A549 (cell line): Measurements from ENCODE around the gene PLPP3. TPM values are rescaled to one million over a fixed set of nuclear protein-coding genes. Genes with fewer than 3 reads are reported as not detected.

Source experiments
- ATAC-seq, 2 experiments: fragments of 200-7000 bp in 1 of 2; fragments of >200 bp in 1 of 2; cut with Nextera tagmentation in 1 of 2; cut with Tn5 transposase in 1 of 2; 3 replicates each; pipeline versions ENCODE4 v1.8.0 to v1.9.1; 2018 to 2020; ENCODE audit warnings: mild to moderate bottlenecking in 1 of 2, moderate library complexity in 1 of 2
- CTCF ChIA-PET: fragments of 300-600 bp; sonication (Branson Sonifier 250); formaldehyde crosslinking; extraction: SDS; loops from one replicate; lab custom pipeline; 2021; ENCODE audit warnings: antibody characterized with exemption, inconsistent platforms; lab: Yijun Ruan, JAX
- POLR2A ChIA-PET: fragments of 350-600 bp; formaldehyde crosslinking; extraction: SDS; loops from one replicate; lab custom pipeline; 2021; ENCODE audit warnings: antibody characterized with exemption, inconsistent platforms; lab: Yijun Ruan, JAX
- DNase-seq, 2 experiments: peaks; one replicate each; pipeline versions ENCODE4 v3.0.0 to v3.0.0-alpha.2; 2011 to 2016; ENCODE audit warnings: low read depth in 1 of 2, low spot score in 1 of 2
- FAIRE-seq: peaks from 2 replicates; lab custom pipeline; 2011; peaks lifted over from hg19 to GRCh38; lab: Jason Lieb, UNC
- H3K27ac ChIP-seq, 2 experiments: fragments of >200 bp; sonication (Bioruptor Twin); formaldehyde crosslinking; 3 replicates each; pipeline ENCODE4 v1.5.1; 2016 to 2017
- H3K4me1 ChIP-seq: fragments of >200 bp; sonication (Bioruptor Twin); formaldehyde crosslinking; 3 replicates; pipeline ENCODE4 v1.6.1; 2016
- H3K4me2 ChIP-seq: fragments of >200 bp; sonication (Bioruptor Twin); formaldehyde crosslinking; 3 replicates; pipeline ENCODE4 v1.6.1; 2016
- H3K4me3 ChIP-seq: fragments of >200 bp; sonication (Bioruptor Twin); formaldehyde crosslinking; 3 replicates; pipeline ENCODE4 v1.5.1; 2016
- H3K9me3 ChIP-seq: fragments of >200 bp; sonication (Bioruptor Twin); formaldehyde crosslinking; 3 replicates; pipeline ENCODE4 v1.6.1; 2016
- CBX2 ChIP-seq: fragments of 200-600 bp; sonication (generic); IDR thresholded peaks from 2 replicates; pipeline ENCODE4 v1.6.1; 2016; ENCODE audit warnings: low read depth, mild to moderate bottlenecking, borderline replicate concordance
- CHD2 ChIP-seq: fragments of 150-350 bp; IDR thresholded peaks from 2 replicates; pipeline ENCODE4 v1.6.1; 2014; ENCODE audit warnings: low read length; ENCODE audit not compliant: partially characterized antibody
- CHD4 ChIP-seq: fragments of 200-600 bp; sonication (generic); IDR thresholded peaks from 2 replicates; pipeline ENCODE4 v1.6.1; 2016; ENCODE audit warnings: antibody characterized with exemption, mild to moderate bottlenecking, borderline replicate concordance
- EHF ChIP-seq: fragments of 250-450 bp; sonication (Bioruptor Pico); IDR thresholded peaks from 2 replicates; pipeline ENCODE4 v1.5.0; 2020; ENCODE audit warnings: mild to moderate bottlenecking
- EP300 ChIP-seq, 2 experiments: fragments of >200 bp; sonication (Bioruptor Twin); formaldehyde crosslinking; IDR thresholded peaks; 2 replicates in 1 of 2; 3 replicates in 1 of 2; pipeline ENCODE4 v1.6.1; 2016 to 2017
- ESRRA ChIP-seq: fragments of 150-350 bp; IDR thresholded peaks from 2 replicates; pipeline ENCODE4 v1.6.1; 2014; ENCODE audit warnings: mild to moderate bottlenecking, low read length, borderline replicate concordance
- FOSB ChIP-seq: fragments of 250-450 bp; sonication (Bioruptor Pico); IDR thresholded peaks from 2 replicates; pipeline ENCODE4 v1.5.0; 2020; ENCODE audit warnings: mild to moderate bottlenecking, moderate library complexity
- HEYL ChIP-seq: fragments of 250-450 bp; sonication (Bioruptor Pico); IDR thresholded peaks from 2 replicates; pipeline ENCODE4 v1.8.0; 2021; ENCODE audit warnings: mild to moderate bottlenecking, moderate library complexity
- HOXA7 ChIP-seq: fragments of 250-450 bp; sonication (Bioruptor Pico); IDR thresholded peaks from 2 replicates; pipeline ENCODE4 v1.5.0; 2020; ENCODE audit warnings: mild to moderate bottlenecking, moderate library complexity
- JUN ChIP-seq, 2 experiments: fragments of >200 bp; sonication (Bioruptor Twin); formaldehyde crosslinking; IDR thresholded peaks; 2 replicates in 1 of 2; 3 replicates in 1 of 2; pipeline ENCODE4 v1.6.1; 2016 to 2017
- JUNB ChIP-seq: fragments of >200 bp; sonication (Bioruptor Twin); formaldehyde crosslinking; IDR thresholded peaks from 2 replicates; pipeline ENCODE4 v1.6.1; 2016
- KDM1A ChIP-seq: fragments of 200-600 bp; sonication (generic); IDR thresholded peaks from 2 replicates; pipeline ENCODE4 v1.6.1; 2016; ENCODE audit warnings: low read depth, mild to moderate bottlenecking
- KDM5A ChIP-seq: fragments of 200-600 bp; sonication (generic); IDR thresholded peaks from 2 replicates; pipeline ENCODE4 v1.6.1; 2016; ENCODE audit warnings: antibody characterized with exemption, mild to moderate bottlenecking
- MAX ChIP-seq: IDR thresholded peaks from 2 replicates; pipeline ENCODE4 v1.6.1; 2012
- MAZ ChIP-seq: fragments of 150-350 bp; IDR thresholded peaks from 2 replicates; pipeline ENCODE4 v1.6.1; 2014; ENCODE audit warnings: antibody characterized with exemption, low read depth, low read length, borderline replicate concordance
- PHF8 ChIP-seq: fragments of 200-600 bp; sonication (generic); IDR thresholded peaks from 2 replicates; pipeline ENCODE4 v1.6.1; 2016; ENCODE audit warnings: low read depth, mild to moderate bottlenecking, antibody characterized with exemption, moderate library complexity, borderline replicate concordance
- POLR2A ChIP-seq: IDR thresholded peaks from 2 replicates; pipeline ENCODE4 v1.6.1; 2012; ENCODE audit warnings: mild to moderate bottlenecking, low read length
- RAD21 ChIP-seq, 2 experiments: fragments of >200 bp in 1 of 2; sonication (Bioruptor Twin) in 1 of 2; formaldehyde crosslinking in 1 of 2; IDR thresholded peaks in 1 of 2; conservative IDR thresholded peaks in 1 of 2; 2 replicates in 1 of 2; 3 replicates in 1 of 2; pipeline ENCODE4 v1.6.1; 2012 to 2018; ENCODE audit warnings: inconsistent platforms in 1 of 2
- REST ChIP-seq: fragments of 200-600 bp; sonication (generic); IDR thresholded peaks from 2 replicates; pipeline ENCODE4 v1.6.1; 2016; ENCODE audit warnings: antibody characterized with exemption, mild to moderate bottlenecking, moderate library complexity
- RFX5 ChIP-seq: fragments of 450-650 bp; IDR thresholded peaks from 2 replicates; pipeline ENCODE4 v1.7.1; 2014; ENCODE audit warnings: antibody characterized with exemption, mild to moderate bottlenecking, moderate library complexity
- SREBF2 ChIP-seq: fragments of 450-650 bp; IDR thresholded peaks from 2 replicates; pipeline ENCODE4 v1.6.1; 2014; ENCODE audit warnings: mild to moderate bottlenecking, moderate library complexity
- ZNF302 ChIP-seq: fragments of 250-450 bp; sonication (Bioruptor Pico); IDR thresholded peaks from 2 replicates; pipeline ENCODE4 v1.9.0; 2021; ENCODE audit warnings: inconsistent platforms, mild to moderate bottlenecking, moderate library complexity
- WGBS: methylation state at CpG from one replicate; pipeline ENCODE4 v1.1.6; 2017; ENCODE audit errors: missing lambda C conversion rate; 5-methylcytosine and 5-hydroxymethylcytosine counted together
- polyA plus RNA-seq, 4 experiments: library from polyadenylated mRNA; depleted of rRNA in 3 of 4; stranded (reverse); fragments of >200 nt; fragmentation: RNase III in 1 of 4; extraction: RNeasy Plus Mini Kit Qiagen cat#74134 plus additional on column Dnase treatment in 1 of 4; gene quantifications; 2 replicates in 3 of 4; 3 replicates in 1 of 4; pipeline ENCODE4 v1.2.3, GENCODE V29; 2011 to 2017
- TF ChIP-seq, protein P1 (sequence below): fragments of 250-450 bp; sonication (Bioruptor Pico); IDR thresholded peaks from 2 replicates; pipeline ENCODE4 v1.5.0; 2020; ENCODE audit warnings: low read depth, mild to moderate bottlenecking, moderate library complexity
- TF ChIP-seq, protein P2 (sequence below): fragments of 450-650 bp; IDR thresholded peaks from 2 replicates; pipeline ENCODE4 v1.6.1; 2014; ENCODE audit warnings: antibody characterized with exemption

PLPP3 gene
- polyA plus RNA-seq, 2 of the 4 experiments (the other 2 are of a cell fraction) = 23.6 to 25.6 TPM

GRCh38 chr1:56495538-56495937, 83.8 kb downstream of the PLPP3 start:
- FAIRE-seq = no peak
- H3K27ac ChIP-seq = no peak overlapping the region
- H3K4me1 ChIP-seq = 0 out of 3 replicates have a peak, but pooled peaks cover 10% of the 10 kb centered on the region
- WGBS = 84% methylated on average over 10 of the region's 10 CpGs
- POLR2A ChIA-PET = no interaction called here
- no peak overlapping the region for H3K4me2 ChIP-seq
- CTCF ChIA-PET = no interaction called here
- H3K4me3 ChIP-seq = no peak overlapping the region
- ATAC-seq = no peak
- TF ChIP-seq JUN (IDR thresholded peaks at IDR 0.05) (no peak), POLR2A (no peak), HEYL (no peak), EP300 (IDR thresholded peaks at IDR 0.05) (no peak), RAD21 (conservative IDR thresholded peaks at IDR 0.05 in 1 of 2, IDR thresholded peaks at IDR 0.05 in 1 of 2) (no peak), EHF (CRISPR knock-in tag) (no peak)
- TF ChIP-seq, protein P1, sequence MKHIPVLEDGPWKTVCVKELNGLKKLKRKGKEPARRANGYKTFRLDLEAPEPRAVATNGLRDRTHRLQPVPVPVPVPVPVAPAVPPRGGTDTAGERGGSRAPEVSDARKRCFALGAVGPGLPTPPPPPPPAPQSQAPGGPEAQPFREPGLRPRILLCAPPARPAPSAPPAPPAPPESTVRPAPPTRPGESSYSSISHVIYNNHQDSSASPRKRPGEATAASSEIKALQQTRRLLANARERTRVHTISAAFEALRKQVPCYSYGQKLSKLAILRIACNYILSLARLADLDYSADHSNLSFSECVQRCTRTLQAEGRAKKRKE (CRISPR knock-in tag) = no peak
- TF ChIP-seq, all 56 proteins: peak for 0
- H3K9me3 ChIP-seq = no peaks in the 10 kb centered on the region
- no peak for DNase-seq

DNA sequence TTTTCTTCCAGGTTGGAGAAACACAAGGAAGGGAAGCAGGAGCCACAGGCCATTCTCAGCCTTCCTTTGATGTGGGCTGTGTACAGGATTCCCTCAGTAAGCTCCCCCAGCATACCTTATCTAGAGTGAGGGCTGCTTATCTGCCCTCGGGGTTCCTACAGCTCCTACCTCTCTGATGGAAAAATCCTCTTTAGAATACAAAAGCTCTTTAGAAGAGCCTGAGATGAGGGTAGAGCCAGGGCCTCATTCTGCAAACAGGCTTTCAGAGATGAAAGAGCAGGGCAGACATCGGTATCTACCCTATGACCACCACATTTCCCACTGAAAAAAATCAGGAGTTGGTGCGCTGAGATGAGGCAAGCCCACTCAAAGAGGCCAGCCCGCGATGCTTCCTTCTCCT, 85.1 kb downstream of the PLPP3 start:
- ChIA-PET CTCF (interaction anchor here (1.3 kb wide), 1 partner anchor 1210 kb away, joined by 3 read pairs; no protein-coding TSS in a partner anchor), POLR2A (no interaction called here)
- ATAC-seq (no peak), DNase-seq (no peak), FAIRE-seq (no peak)
- 0 out of 3 replicates have a peak, but pooled peaks cover 10% of the 10 kb centered on the region for H3K4me1 ChIP-seq
- H3K4me2 ChIP-seq = no peak overlapping the region
- WGBS = 93% methylated on average over 5 of the region's 5 CpGs
- no peaks in the 10 kb centered on the region for H3K9me3 ChIP-seq
- H3K4me3 ChIP-seq = no peak overlapping the region
- TF ChIP-seq KDM5A (no peak), KDM1A (no peak), ESRRA (no peak), SREBF2 (no peak), CBX2 (no peak), REST (no peak), JUNB (no peak), RFX5 (no peak)
- TF ChIP-seq, protein P2, sequence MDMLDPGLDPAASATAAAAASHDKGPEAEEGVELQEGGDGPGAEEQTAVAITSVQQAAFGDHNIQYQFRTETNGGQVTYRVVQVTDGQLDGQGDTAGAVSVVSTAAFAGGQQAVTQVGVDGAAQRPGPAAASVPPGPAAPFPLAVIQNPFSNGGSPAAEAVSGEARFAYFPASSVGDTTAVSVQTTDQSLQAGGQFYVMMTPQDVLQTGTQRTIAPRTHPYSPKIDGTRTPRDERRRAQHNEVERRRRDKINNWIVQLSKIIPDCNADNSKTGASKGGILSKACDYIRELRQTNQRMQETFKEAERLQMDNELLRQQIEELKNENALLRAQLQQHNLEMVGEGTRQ = no peak
- no peak overlapping the region for H3K27ac ChIP-seq

DNA sequence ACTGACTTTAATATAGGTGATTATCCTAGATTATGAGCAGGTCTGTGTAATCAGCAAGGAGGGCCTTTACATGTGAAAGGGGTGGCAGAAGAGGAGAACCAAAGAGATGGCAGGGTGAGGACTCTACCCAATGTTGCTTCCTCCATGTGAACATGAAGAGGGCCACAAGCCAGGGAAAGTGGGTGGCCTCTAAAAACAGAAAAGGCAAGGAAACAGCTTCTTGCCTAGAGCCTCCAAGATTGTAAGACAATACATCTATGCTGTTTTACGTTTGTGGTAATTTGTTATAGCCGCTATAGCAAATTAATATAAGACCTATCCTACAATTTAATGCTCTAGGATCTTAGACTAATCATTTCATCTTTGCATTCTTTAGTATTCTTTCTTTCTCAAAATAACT, 85.5 kb downstream of the PLPP3 start:
- Histone ChIP-seq H3K4me2 (no peak overlapping the region), H3K9me3 (no peaks in the 10 kb centered on the region), H3K4me1 (0 out of 3 replicates have a peak, but pooled peaks cover 10% of the 10 kb centered on the region), H3K27ac (no peak overlapping the region), H3K4me3 (no peak overlapping the region)
- FAIRE-seq (no peak), ATAC-seq (no peak), DNase-seq (no peak)
- ChIA-PET CTCF (interaction anchor here (1.3 kb wide), 1 partner anchor 1209 kb away, joined by 3 read pairs; no protein-coding TSS in a partner anchor), POLR2A (no interaction called here)
- WGBS = 93% methylated on average over 2 of the region's 2 CpGs
- TF ChIP-seq HEYL (no peak), CHD2 (no peak), PHF8 (no peak), CHD4 (no peak), FOSB (no peak), ZNF302 (CRISPR knock-in tag) (no peak), HOXA7 (no peak), MAX (no peak), REST (no peak), EHF (CRISPR knock-in tag) (no peak), RAD21 (conservative IDR thresholded peaks at IDR 0.05 in 1 of 2, IDR thresholded peaks at IDR 0.05 in 1 of 2) (no peak), SREBF2 (no peak), MAZ (no peak)
